ENCODE measurements around the gene DOCK2.
"Not testable (repeated sequence)": the region's sequence is repeated elsewhere in the genome, so short reads cannot be mapped to it uniquely, and the experiment has no call there.

The DOCK2 gene

DNA sequence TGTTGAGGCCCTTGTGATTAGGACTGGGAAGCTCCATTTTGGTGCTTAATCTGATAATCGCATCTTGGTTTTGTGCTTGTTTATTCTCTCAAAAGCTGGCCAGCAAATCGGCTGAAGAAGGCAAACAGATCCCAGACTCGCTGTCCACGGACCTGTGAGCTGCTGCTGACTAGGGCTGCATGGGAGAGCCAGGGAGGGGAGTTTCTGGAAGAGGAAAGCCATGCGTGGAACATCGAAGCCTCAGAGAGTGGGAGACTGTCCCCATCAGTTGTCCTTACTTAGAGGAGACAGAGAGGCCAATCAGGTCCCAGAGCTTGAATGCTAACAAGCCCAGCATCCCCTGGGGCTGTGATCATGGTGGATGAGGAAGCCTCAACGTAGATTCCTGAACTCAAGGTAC is 445.6 kb downstream of the DOCK2 start:
- H3K4me3 ChIP-seq (replicated peaks; ENCODE audit: low read depth, low read length) = no peak overlapping the region
- TF ChIP-seq, protein P1, sequence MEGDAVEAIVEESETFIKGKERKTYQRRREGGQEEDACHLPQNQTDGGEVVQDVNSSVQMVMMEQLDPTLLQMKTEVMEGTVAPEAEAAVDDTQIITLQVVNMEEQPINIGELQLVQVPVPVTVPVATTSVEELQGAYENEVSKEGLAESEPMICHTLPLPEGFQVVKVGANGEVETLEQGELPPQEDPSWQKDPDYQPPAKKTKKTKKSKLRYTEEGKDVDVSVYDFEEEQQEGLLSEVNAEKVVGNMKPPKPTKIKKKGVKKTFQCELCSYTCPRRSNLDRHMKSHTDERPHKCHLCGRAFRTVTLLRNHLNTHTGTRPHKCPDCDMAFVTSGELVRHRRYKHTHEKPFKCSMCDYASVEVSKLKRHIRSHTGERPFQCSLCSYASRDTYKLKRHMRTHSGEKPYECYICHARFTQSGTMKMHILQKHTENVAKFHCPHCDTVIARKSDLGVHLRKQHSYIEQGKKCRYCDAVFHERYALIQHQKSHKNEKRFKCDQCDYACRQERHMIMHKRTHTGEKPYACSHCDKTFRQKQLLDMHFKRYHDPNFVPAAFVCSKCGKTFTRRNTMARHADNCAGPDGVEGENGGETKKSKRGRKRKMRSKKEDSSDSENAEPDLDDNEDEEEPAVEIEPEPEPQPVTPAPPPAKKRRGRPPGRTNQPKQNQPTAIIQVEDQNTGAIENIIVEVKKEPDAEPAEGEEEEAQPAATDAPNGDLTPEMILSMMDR (IDR thresholded peaks at IDR 0.05; ENCODE audit: low read length, missing control alignments) = no peak

DNA sequence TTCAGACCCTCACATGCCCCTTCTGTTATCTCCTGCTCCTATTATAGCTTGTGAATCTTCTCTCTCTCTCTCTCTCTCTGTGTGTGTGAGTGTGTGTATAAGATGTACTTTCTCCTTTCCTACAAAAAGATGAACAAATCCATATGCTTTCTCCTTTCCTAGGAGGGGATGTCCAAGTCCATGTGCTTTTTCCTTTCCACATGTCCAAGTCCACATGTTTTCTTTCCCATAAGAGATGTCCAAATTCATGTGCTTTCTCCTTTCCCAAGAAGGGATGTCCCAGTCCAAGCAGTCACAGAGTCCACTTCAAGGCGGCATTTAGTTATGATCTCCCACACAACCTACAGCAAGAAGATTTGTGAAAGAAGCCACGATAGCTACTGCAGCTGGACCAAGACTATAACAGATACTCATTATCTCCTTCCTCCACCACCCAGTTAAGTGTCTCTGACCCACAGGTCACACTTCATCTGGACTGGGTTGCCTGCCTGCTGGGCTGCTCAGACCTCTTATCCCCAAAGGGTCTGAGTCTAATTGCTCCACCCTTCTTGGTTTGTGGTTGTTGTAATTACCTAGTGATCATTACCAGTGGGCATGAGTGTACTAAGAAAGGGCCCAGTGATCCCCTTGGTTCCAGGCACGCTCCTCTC is 450.2 kb downstream of the DOCK2 start:
- TF ChIP-seq, protein P1 (IDR thresholded peaks at IDR 0.05; ENCODE audit: low read length, missing control alignments) = no peak
- H3K4me3 ChIP-seq (replicated peaks; ENCODE audit: low read depth, low read length) = no peak overlapping the region
- DNase-seq (ENCODE audit: low read depth) = no peak

More for the DNA sequence above, 445.6 kb downstream of the DOCK2 start:
- DNase-seq (ENCODE audit: low read depth) = no peak

DNA sequence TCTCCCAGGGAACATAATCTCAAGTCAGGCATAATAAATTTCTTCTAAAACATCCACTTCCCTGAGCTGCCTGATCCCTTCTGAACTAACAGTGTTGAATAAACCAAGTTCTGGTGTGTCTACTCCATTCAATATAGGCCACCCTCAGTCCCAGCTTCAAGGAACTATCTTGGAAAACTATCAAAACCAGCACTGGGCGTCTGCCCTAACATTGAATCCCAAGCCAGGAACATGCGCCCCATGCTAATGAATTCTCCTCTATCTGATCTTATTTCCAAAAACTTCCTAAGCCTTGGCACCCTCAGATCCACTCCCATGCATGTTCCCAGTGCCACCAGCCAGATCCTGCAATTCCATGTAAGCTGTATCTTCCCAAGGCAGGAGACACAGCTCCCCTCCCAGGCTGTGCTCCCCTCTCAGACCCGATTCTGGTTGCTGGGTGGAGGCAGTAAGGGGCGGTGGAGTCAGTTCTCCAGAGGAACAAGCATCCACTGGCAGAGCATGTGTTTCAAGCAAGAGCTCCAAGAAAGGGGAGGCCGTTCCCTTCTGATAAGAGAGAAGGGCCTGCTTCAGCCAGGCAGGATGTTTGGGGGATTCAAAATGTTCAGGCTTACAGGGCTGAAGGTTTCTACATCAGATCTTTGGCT is 455.5 kb downstream of the DOCK2 start:
- no peak for DNase-seq (ENCODE audit: low read depth)
- H3K4me3 ChIP-seq (replicated peaks; ENCODE audit: low read depth, low read length) = no peak overlapping the region
- TF ChIP-seq, protein P1 (IDR thresholded peaks at IDR 0.05; ENCODE audit: low read length, missing control alignments) = no peak

DNA sequence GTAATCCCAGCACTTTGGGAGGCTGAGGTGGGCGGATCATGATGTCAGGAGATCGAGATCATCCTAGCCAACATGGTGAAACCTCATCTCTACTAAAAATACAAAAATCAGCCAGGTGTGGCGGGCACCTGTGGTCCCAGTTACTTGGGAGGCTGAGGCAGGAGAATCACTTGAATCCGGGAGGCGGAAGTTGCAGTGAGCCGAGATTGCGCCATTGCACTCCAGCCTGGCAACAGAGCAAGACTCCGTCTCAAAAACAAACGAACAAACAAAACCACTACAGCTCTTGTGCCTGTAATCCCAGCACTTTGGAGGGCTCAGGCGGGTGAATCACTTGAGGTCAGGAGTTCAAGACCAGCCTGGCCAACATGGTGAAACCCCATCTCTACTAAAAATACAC is 457.3 kb downstream of the DOCK2 start:
- not testable (repeated sequence) for DNase-seq (ENCODE audit: low read depth); H3K4me3 ChIP-seq (replicated peaks; ENCODE audit: low read depth, low read length)

DNA sequence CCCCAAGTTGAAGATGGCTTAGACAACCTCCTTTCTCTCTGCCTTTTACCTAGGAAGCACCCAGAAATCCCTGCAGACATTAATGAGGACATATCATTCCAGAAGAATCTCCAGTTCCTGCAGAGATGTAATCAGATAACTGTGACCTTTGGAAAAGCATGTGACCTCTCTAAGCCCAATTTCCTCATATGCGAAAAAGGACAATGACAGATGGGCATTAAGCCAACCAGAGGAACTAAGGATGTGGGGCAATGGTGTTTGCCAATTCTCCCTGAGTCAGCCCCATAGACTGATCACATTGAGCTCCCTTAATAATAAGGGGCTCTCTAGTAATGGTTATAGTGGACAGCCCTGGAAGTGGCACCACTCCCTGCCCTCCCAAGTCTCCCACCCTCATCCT is 458.6 kb downstream of the DOCK2 start:
- DNase-seq (ENCODE audit: low read depth) = no peak
- H3K4me3 ChIP-seq (replicated peaks; ENCODE audit: low read depth, low read length) = no peak overlapping the region
- TF ChIP-seq, protein P1 (IDR thresholded peaks at IDR 0.05; ENCODE audit: low read length, missing control alignments) = no peak

DNA sequence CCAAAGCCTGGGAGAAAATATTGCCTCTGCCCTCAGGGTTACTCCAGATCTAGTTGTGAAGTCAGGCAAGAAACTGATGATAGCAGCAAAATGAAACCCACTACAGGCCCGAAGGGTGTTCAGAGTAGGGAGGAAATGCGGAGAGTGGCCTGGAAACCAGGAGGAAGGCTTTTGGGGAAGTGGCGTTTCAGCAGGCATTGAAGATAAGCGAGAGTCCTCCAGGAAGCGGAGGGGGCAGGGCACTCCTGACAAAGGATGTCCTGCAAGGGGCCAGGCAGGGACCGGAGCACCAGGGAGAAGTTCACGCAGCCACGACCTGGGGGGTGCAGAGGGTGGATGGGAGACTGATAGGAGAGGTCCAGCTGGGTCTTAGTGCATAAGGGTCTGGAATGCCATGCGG is 460.9 kb downstream of the DOCK2 start:
- DNase-seq (ENCODE audit: low read depth) = no peak
- TF ChIP-seq, protein P1 (IDR thresholded peaks at IDR 0.05; ENCODE audit: low read length, missing control alignments) = no peak
- H3K4me3 ChIP-seq (replicated peaks; ENCODE audit: low read depth, low read length) = no peak overlapping the region

DNA sequence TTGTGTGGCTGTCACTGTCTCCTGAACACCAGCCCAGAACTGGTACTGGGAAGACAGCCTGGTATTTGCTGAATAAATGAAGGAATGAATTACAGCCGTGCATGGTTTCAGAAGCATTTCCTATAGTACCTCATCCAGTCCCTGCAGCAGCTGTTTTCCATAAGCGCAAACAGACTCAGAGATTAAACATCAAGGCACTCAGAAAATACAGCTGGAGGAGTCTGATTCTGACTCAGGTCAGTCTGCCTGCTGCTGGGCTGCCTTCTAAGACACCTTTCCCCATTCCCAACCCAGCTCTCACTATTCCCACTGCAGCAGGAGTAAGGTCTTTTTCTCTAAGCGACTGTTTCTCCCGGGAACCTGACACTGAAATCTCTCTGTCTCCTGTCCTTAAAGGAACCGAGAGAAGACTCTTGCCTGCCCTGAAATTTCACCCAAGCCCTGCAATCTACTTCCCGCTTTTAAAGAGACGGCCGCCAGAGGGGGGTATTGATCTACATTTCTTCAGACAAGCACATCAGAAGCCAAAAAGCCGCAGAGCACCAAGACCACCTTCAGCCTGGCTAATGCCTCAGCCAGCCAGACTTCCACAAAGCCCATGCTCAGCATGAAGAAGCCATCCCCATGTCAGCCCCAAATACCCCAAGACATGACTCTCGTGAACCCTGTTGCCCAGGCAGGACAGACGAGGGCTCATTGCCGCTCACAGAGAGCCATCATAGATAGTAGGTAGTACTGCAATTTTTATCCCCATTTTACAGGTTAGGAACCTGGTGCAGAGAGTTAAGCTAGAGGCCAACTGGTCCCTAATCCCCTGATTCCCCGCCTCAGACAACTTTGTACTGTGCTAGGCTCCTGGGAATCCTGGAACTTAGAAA is 463.2 kb downstream of the DOCK2 start:
- no peak overlapping the region for H3K4me3 ChIP-seq (replicated peaks; ENCODE audit: low read depth, low read length)
- TF ChIP-seq, protein P1 (IDR thresholded peaks at IDR 0.05; ENCODE audit: low read length, missing control alignments) = peak; percentile 70
- peak; percentile 86 for DNase-seq (ENCODE audit: low read depth)
